ENCODE results near the gene CNKSR3. TPM values are rescaled to one million over a fixed set of nuclear protein-coding genes. Genes with fewer than 3 reads are reported as not detected.

Gene CNKSR3
- total RNA-seq, 1 donor from 2014 or later: 11.8 TPM

- no peaks in the 10 kb centered on the region for H3K9me3 ChIP-seq
- peaks cover 19% of the 10 kb centered on the region for H3K4me1 ChIP-seq
- no peak overlapping the region for H3K4me3 ChIP-seq
- no peak for TF ChIP-seq CTCF (IDR thresholded peaks at IDR 0.05)
- no peaks in the 10 kb centered on the region for H3K27me3 ChIP-seq
- intact Hi-C loops (cut with DNase I): no loop called here
- H3K36me3 ChIP-seq: no peaks in the 10 kb centered on the region
- DNase-seq (no peak), ATAC-seq (no peak)
- no peak overlapping the region for H3K27ac ChIP-seq
Observed at GRCh38 chr6:154506108-154506507, 4.4 kb downstream of the CNKSR3 start.

- ATAC-seq (no peak), DNase-seq (no peak)
- Histone ChIP-seq H3K27me3 (no peaks in the 10 kb centered on the region), H3K4me3 (no peak overlapping the region), H3K27ac (no peak overlapping the region), H3K9me3 (no peaks in the 10 kb centered on the region), H3K4me1 (peaks cover 22% of the 10 kb centered on the region), H3K36me3 (no peaks in the 10 kb centered on the region)
- intact Hi-C loops (cut with DNase I): no loop called here
- no peak for TF ChIP-seq CTCF (IDR thresholded peaks at IDR 0.05)
Observed at GRCh38 chr6:154504865-154505449, 5.5 kb downstream of the CNKSR3 start.

GRCh38 chr6:154504102-154504501 is 6.4 kb downstream of the CNKSR3 start:
- TF ChIP-seq CTCF (IDR thresholded peaks at IDR 0.05): no peak
- Histone ChIP-seq H3K4me1 (peaks cover 22% of the 10 kb centered on the region), H3K4me3 (no peak overlapping the region), H3K27ac (no peak overlapping the region), H3K27me3 (no peaks in the 10 kb centered on the region), H3K9me3 (no peaks in the 10 kb centered on the region), H3K36me3 (no peaks in the 10 kb centered on the region)
- DNase-seq (no peak), ATAC-seq (no peak)
- intact Hi-C loops (cut with DNase I): no loop called here

- intact Hi-C loops (cut with DNase I): no loop called here
- no peak for DNase-seq
Observed at GRCh38 chr6:154503658-154504057, 6.8 kb downstream of the CNKSR3 start.

GRCh38 chr6:154502553-154502952 is 7.9 kb downstream of the CNKSR3 start:
- Histone ChIP-seq H3K9me3 (no peaks in the 10 kb centered on the region), H3K36me3 (no peaks in the 10 kb centered on the region), H3K4me3 (no peak overlapping the region), H3K4me1 (peaks cover 13% of the 10 kb centered on the region), H3K27ac (no peak overlapping the region), H3K27me3 (no peaks in the 10 kb centered on the region)
- no peak for TF ChIP-seq CTCF (IDR thresholded peaks at IDR 0.05)
- no peak for ATAC-seq
- DNase-seq: no peak
- intact Hi-C loops (cut with DNase I): no loop called here

More at GRCh38 chr6:154503658-154504057, 6.8 kb downstream of the CNKSR3 start:
- H3K4me1 ChIP-seq: peaks cover 22% of the 10 kb centered on the region
- no peak overlapping the region for H3K27ac ChIP-seq
- no peak for ATAC-seq
- no peak for TF ChIP-seq CTCF (IDR thresholded peaks at IDR 0.05)
- H3K27me3 ChIP-seq: no peaks in the 10 kb centered on the region
- H3K9me3 ChIP-seq: no peaks in the 10 kb centered on the region
- H3K36me3 ChIP-seq: no peaks in the 10 kb centered on the region
- no peak overlapping the region for H3K4me3 ChIP-seq

- no peaks in the 10 kb centered on the region for H3K27me3 ChIP-seq
- no peak overlapping the region for H3K27ac ChIP-seq
- no peaks in the 10 kb centered on the region for H3K36me3 ChIP-seq
- no peak overlapping the region for H3K4me3 ChIP-seq
- no peak for ATAC-seq
- no peaks in the 10 kb centered on the region for H3K9me3 ChIP-seq
- intact Hi-C loops (cut with DNase I): no loop called here
- DNase-seq: no peak
- TF ChIP-seq CTCF (IDR thresholded peaks at IDR 0.05): no peak
- H3K4me1 ChIP-seq: peaks cover 12% of the 10 kb centered on the region
Observed at GRCh38 chr6:154501578-154501868, 9.0 kb downstream of the CNKSR3 start.
